GM10847 (cell line): Measurements from ENCODE around the gene CALML3.

Experiments used
- POLR2A ChIP-seq: IDR thresholded peaks from 2 replicates; pipeline ENCODE4 v1.6.1; 2011; ENCODE audit not compliant: insufficient read length; ENCODE audit errors: extremely low read depth

CALML3 gene

GRCh38 chr10:5526691-5527331, 2.0 kb downstream of the CALML3 start:
- TF ChIP-seq POLR2A: no peak

DNA sequence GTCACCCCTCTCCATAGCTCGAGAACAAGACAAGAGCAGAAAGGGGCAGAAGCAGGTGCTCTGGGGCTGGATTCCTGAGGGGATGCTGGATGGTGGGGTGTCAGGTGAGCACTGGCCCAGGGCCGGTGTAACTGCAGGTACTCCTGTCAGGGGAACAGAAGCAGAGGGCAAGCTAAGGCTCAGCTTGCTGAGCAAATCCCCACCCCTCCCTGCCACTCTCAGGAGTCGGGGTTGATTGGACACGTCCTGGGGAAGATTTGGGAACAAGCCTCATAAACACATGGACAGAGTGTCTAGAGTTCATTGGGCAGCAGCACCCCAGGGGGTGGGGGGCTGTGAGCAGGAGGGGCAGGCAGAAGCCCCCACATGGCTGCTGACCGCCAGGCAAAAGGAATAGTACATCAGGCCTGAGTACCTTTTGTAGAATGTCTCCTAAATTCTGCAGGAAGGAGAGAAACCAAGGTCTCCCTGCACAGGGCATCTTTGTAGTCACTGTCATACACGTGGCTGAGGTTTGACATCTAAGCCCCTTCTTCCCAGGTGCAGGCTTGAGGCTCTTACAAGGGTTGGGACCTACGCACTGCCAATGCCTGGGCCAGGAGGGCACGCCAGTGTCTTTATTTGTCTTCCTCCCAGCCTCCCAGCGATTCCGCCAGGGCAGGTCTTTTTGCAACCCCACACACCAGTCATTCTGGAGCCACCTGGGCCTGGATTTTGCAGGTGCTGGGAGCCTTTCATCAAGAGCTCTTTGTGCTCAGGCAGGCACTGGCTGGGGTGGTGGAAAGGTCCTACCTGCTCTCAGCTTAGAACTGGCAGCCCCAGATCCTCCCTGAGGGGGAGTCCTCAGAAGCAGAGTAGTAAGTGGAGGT, 2.8 kb downstream of the CALML3 start:
- TF ChIP-seq POLR2A: no peak

DNA sequence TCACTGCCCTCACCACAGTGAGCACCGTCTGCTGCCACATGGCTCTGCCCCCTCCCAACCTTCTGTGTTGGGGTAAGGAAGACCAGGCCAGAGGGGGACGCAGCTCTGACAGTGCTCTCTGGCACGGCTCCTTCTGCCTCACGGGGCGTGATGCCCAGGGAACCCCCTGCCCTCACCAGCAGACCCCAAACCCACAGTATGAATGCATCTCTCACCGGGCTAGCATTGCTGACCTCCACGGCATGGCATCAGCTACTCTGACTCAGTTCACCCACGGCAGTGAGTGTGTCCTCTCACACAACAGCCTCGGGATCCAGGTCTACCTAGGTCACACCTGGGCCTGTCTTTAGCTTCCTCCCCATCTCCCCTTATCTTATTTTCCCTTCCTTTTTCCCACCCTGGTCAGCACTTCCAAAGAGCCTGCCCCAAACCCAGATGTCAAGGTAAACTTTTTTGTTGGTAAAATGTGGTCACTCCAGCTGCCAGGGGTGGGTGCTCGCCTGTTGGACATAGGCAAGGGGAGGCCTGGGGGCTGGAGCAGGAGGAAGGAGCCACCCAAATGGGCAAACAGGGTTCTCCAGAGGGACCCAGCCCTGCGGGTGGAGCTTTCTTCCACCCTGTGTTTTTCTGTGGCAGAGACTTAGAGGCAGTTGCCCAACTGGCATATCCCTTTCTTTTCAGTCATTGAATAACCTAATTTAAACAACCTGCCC, 4.4 kb downstream of the CALML3 start:
- TF ChIP-seq POLR2A: no peak

- TF ChIP-seq POLR2A: no peak
Measured at GRCh38 chr10:5529702-5530411, 5.1 kb downstream of the CALML3 start.

GRCh38 chr10:5530412-5530806, 5.6 kb downstream of the CALML3 start:
- no peak for TF ChIP-seq POLR2A

- no peak for TF ChIP-seq POLR2A
Measured at GRCh38 chr10:5530846-5531557, 6.2 kb downstream of the CALML3 start.

- no peak for TF ChIP-seq POLR2A
Measured at GRCh38 chr10:5531558-5532306, 7.0 kb downstream of the CALML3 start.

- no peak for TF ChIP-seq POLR2A
Measured at GRCh38 chr10:5532307-5532605, 7.5 kb downstream of the CALML3 start.

DNA sequence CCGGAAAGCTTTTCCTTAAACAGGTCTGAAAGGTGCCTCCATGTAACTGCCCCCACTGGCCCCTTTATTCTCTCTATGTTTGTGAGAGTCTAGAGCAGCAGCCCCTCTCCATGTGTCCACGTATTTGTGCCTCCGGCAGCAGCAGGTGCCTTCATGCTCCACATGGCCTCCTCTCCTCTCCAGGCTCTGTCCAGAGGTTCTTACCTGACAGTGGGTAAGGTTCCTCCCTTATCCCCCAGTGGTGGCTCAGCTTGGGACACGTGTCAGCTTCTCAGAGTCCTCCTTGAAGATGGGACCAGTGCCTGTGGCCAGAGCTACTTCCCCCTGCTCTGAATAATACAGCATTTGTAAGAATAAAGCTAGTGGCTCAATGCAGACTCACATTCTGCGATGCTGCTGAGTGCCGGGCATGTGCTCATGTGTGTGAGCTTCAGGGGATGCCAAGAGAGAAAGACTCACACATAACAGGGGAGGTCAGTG, 7.9 kb downstream of the CALML3 start:
- no peak for TF ChIP-seq POLR2A

DNA sequence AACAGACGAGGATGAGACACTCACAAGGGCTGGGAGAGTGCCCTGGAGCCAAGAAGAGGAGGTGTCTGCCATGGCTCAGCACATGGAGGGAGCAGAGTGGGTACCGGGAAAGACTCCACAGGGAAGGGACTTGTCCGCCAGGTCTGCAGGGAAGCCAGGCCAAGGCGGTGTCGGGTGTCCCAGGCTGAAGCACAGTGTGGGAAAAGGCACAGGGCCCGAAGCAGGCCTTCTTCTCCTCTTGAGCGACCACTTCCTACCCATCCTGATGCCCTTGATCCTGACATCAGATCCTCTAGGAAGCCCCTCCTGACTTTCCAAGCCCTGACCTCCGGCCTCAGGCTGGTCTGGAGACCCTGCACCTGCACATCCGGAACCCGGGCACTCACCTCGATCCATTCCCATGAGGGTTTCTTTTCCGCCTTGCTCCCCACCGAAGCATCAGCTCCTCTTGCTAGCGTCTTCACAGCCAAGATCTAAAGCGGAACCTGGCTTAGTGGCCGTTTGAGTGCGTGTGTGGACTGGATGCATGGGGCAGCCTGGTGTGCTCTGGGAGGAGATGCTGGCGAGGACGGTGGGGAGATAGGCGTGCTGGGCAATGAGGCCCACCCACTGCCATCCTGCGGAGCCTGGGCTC, 8.5 kb downstream of the CALML3 start:
- TF ChIP-seq POLR2A: no peak

DNA sequence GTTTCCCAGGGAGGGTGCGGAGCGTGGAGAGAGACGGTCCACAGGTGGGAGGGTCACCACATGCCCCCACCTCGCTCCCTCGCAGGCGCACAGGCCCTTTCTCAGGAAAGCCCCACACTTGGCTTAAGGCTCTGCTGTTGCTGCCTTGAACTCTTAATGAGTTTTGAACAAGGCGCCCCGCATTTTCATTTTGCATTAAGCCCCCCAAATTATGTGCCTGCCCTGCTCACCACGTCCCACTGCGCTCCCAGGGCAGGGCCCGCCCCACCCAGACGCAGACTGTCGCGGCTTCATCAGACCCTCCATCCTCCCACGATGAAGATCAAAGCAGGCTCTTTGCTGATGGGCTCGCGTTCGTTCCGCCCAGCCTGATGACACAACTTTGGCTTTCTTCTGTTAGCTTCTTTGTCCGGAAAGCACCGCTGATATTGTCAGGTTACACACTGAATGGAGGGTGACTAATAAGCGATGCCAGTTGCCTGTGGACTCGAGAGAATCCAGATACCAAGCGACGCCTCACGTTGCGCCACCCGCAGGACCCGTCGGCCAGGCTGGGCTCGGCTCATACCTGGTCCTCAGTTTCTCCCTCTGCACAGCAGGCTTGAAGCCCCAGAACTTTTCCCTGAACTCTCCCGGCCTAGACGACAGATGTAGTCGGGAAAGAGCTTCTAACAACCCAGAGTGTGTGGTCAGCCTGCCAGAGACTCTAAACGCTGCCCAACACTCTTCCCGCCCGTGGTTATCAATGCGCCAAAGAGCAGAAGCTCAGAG, 9.5 kb downstream of the CALML3 start:
- no peak for TF ChIP-seq POLR2A

GRCh38 chr10:5534880-5535856, 10.4 kb downstream of the CALML3 start:
- TF ChIP-seq POLR2A: no peak
